HL-60 (cell line): ENCODE results near the gene ZNF497.

ENCODE experiments used
- DNase-seq, 2 experiments: peaks; one replicate each; pipeline ENCODE4 v3.0.0-alpha.2; 2010 to 2020; ENCODE audit warnings: low read depth in 1 of 2, low spot score in 1 of 2
- H3K27ac ChIP-seq: fragments of 250-450 bp; sonication (Bioruptor Pico); replicated peaks from 2 replicates; pipeline ENCODE4 v1.5.1; 2020; ENCODE audit warnings: mild to moderate bottlenecking, moderate library complexity
- H3K27me3 ChIP-seq: fragments of 250-450 bp; sonication (Bioruptor Pico); 2 replicates; pipeline ENCODE4 v1.5.1; 2021; ENCODE audit warnings: mild to moderate bottlenecking, moderate library complexity; ENCODE audit not compliant: insufficient read depth, poor library complexity, severe bottlenecking
- H3K4me3 ChIP-seq: replicated peaks from 2 replicates; pipeline ENCODE4 v1.5.1; 2011; ENCODE audit warnings: mild to moderate bottlenecking, control low read depth, low read length; ENCODE audit not compliant: insufficient read depth
- CTCF ChIP-seq: IDR thresholded peaks from one replicate; pipeline ENCODE4 v1.5.1; 2011; ENCODE audit warnings: low read length, control low read depth, inconsistent platforms; ENCODE audit not compliant: insufficient read depth
- GABPA ChIP-seq: IDR thresholded peaks from 2 replicates; pipeline ENCODE4 v1.6.1; 2012; ENCODE audit warnings: low read depth
- POLR2AphosphoS5 ChIP-seq: IDR thresholded peaks from 2 replicates; pipeline ENCODE4 v1.6.1; 2012; ENCODE audit warnings: low read depth
- SPI1 ChIP-seq: IDR thresholded peaks from 2 replicates; pipeline ENCODE4 v1.6.1; 2012; ENCODE audit warnings: low read depth, mild to moderate bottlenecking, borderline replicate concordance
- TF ChIP-seq, protein P1 (sequence below): IDR thresholded peaks from 2 replicates; pipeline ENCODE4 v1.6.1; 2012; ENCODE audit warnings: low read depth; ENCODE audit not compliant: insufficient replicate concordance

ZNF497 gene

DNA sequence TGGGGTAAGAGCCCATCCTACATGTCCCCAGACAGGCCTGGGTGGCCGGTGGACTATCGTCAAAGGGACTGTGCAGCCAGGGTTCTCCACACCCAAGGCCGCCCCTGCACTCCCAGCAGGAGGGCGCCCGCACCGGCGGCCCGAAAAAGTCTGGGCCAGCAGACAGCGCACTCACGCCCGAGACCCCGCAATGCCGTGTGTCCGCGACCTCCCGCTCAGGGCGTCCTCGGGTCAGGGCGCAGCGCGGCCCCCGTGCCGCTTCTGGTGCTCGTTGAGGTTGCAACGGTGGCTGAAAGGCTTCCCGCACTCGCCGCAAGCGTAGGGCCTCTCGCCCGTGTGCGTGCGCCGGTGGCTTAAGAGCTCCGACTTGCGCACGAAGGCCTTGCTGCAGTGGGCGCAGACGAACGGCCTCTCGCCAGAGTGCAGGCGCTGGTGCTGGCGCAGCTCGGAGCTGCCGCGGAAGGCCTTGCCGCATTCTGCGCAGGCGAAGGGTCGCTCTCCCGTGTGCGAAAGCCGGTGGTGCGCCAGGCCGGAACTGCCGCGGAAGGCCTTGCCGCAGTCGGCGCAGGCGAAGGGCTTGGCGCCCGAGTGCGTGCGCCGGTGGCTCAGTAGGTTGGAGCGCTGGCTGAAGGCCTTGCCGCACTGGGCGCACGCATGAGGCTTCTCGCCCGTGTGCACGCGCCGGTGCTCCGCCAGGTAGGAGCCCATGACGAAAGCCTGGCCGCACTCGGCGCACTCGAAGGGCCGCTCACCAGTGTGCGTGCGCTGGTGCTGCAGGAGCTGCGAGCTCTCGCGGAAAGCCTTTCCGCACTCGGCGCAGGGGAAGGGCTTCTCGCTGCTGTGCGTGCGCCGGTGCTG lies 6.4 kb downstream of the ZNF497 start:
- DNase-seq, result no peak
- Histone ChIP-seq H3K4me3 (no peak overlapping the region), H3K27me3 (no peaks in the 10 kb centered on the region), H3K27ac (no peak overlapping the region)
- TF ChIP-seq POLR2AphosphoS5, result no peak
- TF ChIP-seq SPI1, result no peak
- no peak for TF ChIP-seq CTCF
- TF ChIP-seq, protein P1, sequence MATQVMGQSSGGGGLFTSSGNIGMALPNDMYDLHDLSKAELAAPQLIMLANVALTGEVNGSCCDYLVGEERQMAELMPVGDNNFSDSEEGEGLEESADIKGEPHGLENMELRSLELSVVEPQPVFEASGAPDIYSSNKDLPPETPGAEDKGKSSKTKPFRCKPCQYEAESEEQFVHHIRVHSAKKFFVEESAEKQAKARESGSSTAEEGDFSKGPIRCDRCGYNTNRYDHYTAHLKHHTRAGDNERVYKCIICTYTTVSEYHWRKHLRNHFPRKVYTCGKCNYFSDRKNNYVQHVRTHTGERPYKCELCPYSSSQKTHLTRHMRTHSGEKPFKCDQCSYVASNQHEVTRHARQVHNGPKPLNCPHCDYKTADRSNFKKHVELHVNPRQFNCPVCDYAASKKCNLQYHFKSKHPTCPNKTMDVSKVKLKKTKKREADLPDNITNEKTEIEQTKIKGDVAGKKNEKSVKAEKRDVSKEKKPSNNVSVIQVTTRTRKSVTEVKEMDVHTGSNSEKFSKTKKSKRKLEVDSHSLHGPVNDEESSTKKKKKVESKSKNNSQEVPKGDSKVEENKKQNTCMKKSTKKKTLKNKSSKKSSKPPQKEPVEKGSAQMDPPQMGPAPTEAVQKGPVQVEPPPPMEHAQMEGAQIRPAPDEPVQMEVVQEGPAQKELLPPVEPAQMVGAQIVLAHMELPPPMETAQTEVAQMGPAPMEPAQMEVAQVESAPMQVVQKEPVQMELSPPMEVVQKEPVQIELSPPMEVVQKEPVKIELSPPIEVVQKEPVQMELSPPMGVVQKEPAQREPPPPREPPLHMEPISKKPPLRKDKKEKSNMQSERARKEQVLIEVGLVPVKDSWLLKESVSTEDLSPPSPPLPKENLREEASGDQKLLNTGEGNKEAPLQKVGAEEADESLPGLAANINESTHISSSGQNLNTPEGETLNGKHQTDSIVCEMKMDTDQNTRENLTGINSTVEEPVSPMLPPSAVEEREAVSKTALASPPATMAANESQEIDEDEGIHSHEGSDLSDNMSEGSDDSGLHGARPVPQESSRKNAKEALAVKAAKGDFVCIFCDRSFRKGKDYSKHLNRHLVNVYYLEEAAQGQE, result no peak
- TF ChIP-seq GABPA, result no peak

GRCh38 chr19:58355215-58355796 lies 7.2 kb downstream of the ZNF497 start:
- H3K4me3 ChIP-seq, result no peak overlapping the region
- TF ChIP-seq CTCF, result no peak
- TF ChIP-seq POLR2AphosphoS5, result no peak
- TF ChIP-seq SPI1, result no peak
- no peak for TF ChIP-seq GABPA
- TF ChIP-seq, protein P1, result no peak
- H3K27ac ChIP-seq, result no peak overlapping the region
- no peaks in the 10 kb centered on the region for H3K27me3 ChIP-seq
- no peak for DNase-seq

- TF ChIP-seq, protein P1, result no peak
- TF ChIP-seq POLR2AphosphoS5, result no peak
- no peak for TF ChIP-seq CTCF
- no peak overlapping the region for H3K4me3 ChIP-seq
- H3K27ac ChIP-seq, result no peak overlapping the region
- DNase-seq, result no peak
- H3K27me3 ChIP-seq, result no peaks in the 10 kb centered on the region
These were observed 8.0 kb downstream of the ZNF497 start for GRCh38 chr19:58354478-58355030.
